Measurements from ENCODE around the gene FAM83D. TPM values are rescaled to one million over a fixed set of nuclear protein-coding genes. Genes with fewer than 3 reads are reported as not detected.

The FAM83D gene
- total and polyA plus RNA-seq, 2 experiments from 2014 or later = 7.4 to 45.4 TPM

DNA sequence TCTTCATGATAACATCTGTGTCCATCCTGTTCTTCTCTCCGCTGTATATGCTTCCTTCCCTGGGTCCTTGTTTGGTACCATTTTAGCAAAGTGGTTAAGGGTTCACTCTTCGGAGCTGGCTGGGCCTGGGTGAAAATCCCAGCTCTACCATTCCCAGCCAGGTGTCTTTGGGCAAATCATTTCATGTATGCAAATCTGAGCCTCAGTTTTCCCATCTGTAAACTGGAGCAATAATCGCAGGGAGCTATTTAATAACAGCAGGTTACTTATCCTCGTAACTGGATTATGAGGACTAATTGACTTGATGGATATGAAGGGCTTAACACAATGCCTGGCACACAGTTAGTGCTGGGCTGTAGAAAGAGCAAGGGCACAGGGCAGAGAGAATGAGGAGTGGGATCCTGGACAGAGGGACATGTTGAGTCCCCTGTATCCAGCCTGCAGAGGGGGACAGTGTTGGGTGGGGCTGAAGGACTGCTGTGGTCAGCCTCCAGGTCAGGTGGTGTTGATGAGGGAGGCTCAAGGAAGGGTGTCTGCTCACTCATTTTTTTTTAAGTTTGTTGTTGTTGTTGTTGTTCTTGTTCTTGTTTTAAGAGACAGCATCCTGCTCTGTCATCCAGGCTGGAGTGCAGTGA is 44.3 kb upstream of the FAM83D start:
- Histone ChIP-seq H3K27me3 (no peaks in the 10 kb centered on the region), H3K36me3 (no peaks in the 10 kb centered on the region), H3K4me3 (no peak overlapping the region), H3K9me3 (ENCODE audit: low read depth) (no peaks in the 10 kb centered on the region), H3K4me1 (ENCODE audit: low read depth) (no peaks in the 10 kb centered on the region), H3K27ac (no peak overlapping the region)
- TF ChIP-seq, protein P1, sequence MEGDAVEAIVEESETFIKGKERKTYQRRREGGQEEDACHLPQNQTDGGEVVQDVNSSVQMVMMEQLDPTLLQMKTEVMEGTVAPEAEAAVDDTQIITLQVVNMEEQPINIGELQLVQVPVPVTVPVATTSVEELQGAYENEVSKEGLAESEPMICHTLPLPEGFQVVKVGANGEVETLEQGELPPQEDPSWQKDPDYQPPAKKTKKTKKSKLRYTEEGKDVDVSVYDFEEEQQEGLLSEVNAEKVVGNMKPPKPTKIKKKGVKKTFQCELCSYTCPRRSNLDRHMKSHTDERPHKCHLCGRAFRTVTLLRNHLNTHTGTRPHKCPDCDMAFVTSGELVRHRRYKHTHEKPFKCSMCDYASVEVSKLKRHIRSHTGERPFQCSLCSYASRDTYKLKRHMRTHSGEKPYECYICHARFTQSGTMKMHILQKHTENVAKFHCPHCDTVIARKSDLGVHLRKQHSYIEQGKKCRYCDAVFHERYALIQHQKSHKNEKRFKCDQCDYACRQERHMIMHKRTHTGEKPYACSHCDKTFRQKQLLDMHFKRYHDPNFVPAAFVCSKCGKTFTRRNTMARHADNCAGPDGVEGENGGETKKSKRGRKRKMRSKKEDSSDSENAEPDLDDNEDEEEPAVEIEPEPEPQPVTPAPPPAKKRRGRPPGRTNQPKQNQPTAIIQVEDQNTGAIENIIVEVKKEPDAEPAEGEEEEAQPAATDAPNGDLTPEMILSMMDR (IDR thresholded peaks at IDR 0.05; ENCODE audit: low read depth, low read length) = no peak
- DNase-seq (ENCODE audit: low read depth in 1 of 2, low spot score in 1 of 2) = no peak

DNA sequence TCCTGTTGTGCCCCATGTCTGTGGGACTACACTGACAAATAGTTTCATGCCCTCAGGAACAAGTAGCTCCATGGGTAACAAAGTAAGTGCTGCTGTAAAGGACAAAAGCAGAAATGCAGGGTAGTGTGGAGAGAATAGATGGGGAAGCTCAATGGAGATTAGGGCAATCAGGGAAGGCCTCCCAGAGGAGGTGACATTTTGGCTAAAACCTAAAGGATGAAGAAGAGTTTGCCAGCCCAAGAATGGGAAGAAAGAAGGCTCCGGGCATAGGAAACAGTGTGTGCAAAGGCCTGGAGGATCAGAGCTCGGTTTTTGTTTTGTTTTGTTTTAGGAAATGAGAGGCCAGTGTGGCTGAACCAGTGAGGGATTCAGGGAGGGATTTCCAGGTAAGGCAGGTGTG is 43.6 kb upstream of the FAM83D start:
- no peak overlapping the region for H3K27ac ChIP-seq
- H3K4me1 ChIP-seq (ENCODE audit: low read depth) = no peaks in the 10 kb centered on the region
- TF ChIP-seq, protein P1 (IDR thresholded peaks at IDR 0.05; ENCODE audit: low read depth, low read length) = no peak
- no peaks in the 10 kb centered on the region for H3K9me3 ChIP-seq (ENCODE audit: low read depth)
- H3K36me3 ChIP-seq = no peaks in the 10 kb centered on the region
- DNase-seq (ENCODE audit: low read depth in 1 of 2, low spot score in 1 of 2) = no peak
- no peaks in the 10 kb centered on the region for H3K27me3 ChIP-seq
- H3K4me3 ChIP-seq = no peak overlapping the region

DNA sequence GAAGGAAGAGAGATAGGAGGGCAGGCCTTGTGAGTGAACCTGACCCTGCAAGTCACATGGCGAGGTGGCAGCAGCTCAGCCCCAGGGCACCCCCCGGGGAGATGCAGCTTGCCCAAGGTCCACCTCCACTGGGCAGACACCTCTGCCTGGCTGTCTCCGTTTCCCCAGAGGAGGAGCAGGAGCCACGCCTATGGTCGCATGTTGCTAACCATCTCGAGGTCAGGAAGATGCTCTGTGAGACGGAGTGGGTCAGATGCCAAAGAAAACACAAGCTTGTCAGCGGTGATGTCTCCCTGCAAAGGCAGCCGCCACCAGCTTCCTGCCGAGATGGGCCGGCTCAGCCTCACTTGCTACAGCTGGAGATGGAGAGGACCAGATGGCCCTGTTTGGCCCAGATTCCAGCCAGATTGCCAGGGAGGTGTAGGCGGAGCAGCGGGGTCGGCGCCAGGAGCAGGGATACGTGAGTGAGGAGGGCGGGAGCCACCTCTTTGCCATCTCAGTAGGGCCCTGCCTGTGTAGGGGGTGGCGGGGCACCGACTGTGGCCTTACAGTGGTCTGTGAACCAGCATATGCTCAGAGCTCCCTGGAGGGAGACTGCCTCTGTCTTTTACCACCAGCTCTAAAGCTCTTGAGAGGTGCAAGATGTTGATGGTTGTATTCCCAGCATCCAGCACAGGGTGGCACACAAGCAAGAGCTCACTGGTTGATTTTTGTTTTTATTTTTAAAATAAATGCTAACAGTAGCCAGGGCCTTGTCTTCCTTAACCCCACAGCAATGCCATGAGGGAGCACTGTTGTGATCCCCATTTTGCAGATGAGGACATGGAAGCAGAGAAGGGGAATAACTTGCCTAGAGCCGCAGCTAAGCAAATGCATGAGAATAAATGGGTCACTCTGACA is 42.9 kb upstream of the FAM83D start:
- Histone ChIP-seq H3K4me3 (no peak overlapping the region), H3K9me3 (ENCODE audit: low read depth) (no peaks in the 10 kb centered on the region), H3K27ac (no peak overlapping the region), H3K4me1 (ENCODE audit: low read depth) (no peaks in the 10 kb centered on the region), H3K36me3 (no peaks in the 10 kb centered on the region), H3K27me3 (no peaks in the 10 kb centered on the region)
- TF ChIP-seq, protein P1 (IDR thresholded peaks at IDR 0.05; ENCODE audit: low read depth, low read length) = no peak
- peak in 1 of 2 donors; percentile 36 for DNase-seq (ENCODE audit: low read depth in 1 of 2, low spot score in 1 of 2)

DNA sequence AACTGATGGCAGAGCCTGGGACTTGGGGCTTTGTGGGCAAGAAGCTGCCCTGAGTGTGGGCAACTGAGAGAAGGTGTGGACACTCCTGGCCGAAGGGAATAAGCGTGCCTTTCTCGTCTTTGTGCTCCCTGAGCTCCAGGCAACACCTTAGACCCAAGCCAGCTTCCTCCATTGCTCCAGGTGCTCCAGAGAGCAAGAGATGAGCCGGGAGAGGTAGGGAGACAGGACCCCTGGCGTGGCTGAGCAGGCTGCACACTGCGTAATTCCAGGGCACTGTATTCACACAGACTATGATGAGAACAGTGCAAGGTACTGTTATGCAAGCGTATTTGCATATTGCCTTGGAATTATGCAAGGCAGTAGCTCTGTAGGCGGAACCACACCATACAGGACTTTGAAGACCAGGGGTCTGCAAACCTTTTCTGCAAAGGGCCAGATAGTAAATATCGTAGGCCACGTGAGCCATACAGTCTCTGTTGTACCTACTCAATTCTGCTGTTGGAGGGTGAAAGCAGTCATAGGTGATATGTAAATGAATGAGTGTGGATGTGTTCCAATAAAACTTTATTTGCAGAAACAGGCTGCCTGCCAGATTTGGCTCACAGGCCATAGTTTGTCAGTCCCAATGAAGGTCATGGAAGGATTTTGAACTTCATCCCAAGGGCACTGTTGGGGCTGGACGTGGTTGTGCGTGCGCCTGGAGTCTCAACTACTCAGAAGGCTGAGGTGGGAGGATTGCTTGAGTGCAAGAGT is 42.1 kb upstream of the FAM83D start:
- Histone ChIP-seq H3K4me1 (ENCODE audit: low read depth) (no peaks in the 10 kb centered on the region), H3K4me3 (no peak overlapping the region), H3K27ac (no peak overlapping the region), H3K27me3 (no peaks in the 10 kb centered on the region), H3K9me3 (ENCODE audit: low read depth) (no peaks in the 10 kb centered on the region), H3K36me3 (no peaks in the 10 kb centered on the region)
- DNase-seq (ENCODE audit: low read depth in 1 of 2, low spot score in 1 of 2) = no peak
- TF ChIP-seq, protein P1 (IDR thresholded peaks at IDR 0.05; ENCODE audit: low read depth, low read length) = no peak

DNA sequence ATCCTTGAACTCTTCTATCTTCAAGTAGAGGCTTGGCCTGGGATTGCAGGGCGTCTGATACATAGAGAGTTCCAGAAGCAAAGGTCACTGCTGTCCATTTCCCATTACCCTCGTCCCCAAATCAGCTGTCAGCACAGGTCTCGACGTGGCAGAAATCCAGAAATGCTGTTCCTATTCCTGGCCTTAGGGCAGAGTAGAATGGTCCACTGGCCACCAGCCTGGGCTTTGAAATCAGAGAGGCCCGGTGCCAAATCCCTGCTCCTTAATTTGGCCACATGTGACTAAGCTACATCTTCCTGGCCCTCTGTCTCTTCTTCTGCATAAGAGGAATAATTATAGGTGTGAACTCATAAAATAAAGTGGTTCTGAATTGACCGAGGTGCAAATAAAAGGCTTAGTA is 40.9 kb upstream of the FAM83D start:
- H3K27me3 ChIP-seq = no peaks in the 10 kb centered on the region
- no peaks in the 10 kb centered on the region for H3K9me3 ChIP-seq (ENCODE audit: low read depth)
- no peak for DNase-seq (ENCODE audit: low read depth in 1 of 2, low spot score in 1 of 2)
- H3K27ac ChIP-seq = no peak overlapping the region
- H3K4me3 ChIP-seq = no peak overlapping the region
- no peaks in the 10 kb centered on the region for H3K36me3 ChIP-seq
- H3K4me1 ChIP-seq (ENCODE audit: low read depth) = no peaks in the 10 kb centered on the region
- TF ChIP-seq, protein P1 (IDR thresholded peaks at IDR 0.05; ENCODE audit: low read depth, low read length) = no peak

Data from cardiac muscle cell (in vitro differentiated cells and primary cell).